Endothelial cell of umbilical vein (primary cell): ENCODE data around the gene IL17REL. TPM values are rescaled to one million over a fixed set of nuclear protein-coding genes. Genes with fewer than 3 reads are reported as not detected.

ENCODE experiments used
- BruUV-seq: library from RNA; stranded (reverse); fragments of 400-500 nt; replicated peaks from 2 replicates; lab custom pipeline; 2021; lab: Mats Ljungman, UMichigan
- CTCF ChIA-PET: fragments of 300-600, 350-600 bp; sonication (Branson Sonifier 250); formaldehyde crosslinking; loops from one replicate; lab custom pipeline; 2021; ENCODE audit warnings: antibody characterized with exemption, inconsistent platforms; lab: Charles Lee
- POLR2A ChIA-PET: fragments of 300-600, 350-600 bp; sonication (Branson Sonifier 250); formaldehyde crosslinking; loops from one replicate; lab custom pipeline; 2021; ENCODE audit warnings: antibody characterized with exemption, inconsistent platforms; lab: Charles Lee
- DNase-seq: peaks from one replicate; pipeline ENCODE4 v3.0.0-alpha.2; 2011; ENCODE audit warnings: low read depth, low spot score
- FAIRE-seq: peaks from 2 replicates; lab custom pipeline; 2011; peaks lifted over from hg19 to GRCh38; lab: Jason Lieb, UNC
- H2AFZ ChIP-seq: 2 replicates; pipeline ENCODE4 v1.6.0; 2012; ENCODE audit warnings: low read depth, low read length, control low read depth, inconsistent platforms
- H3K27ac ChIP-seq: 2 replicates; pipeline ENCODE4 v1.5.1; 2011; ENCODE audit warnings: low read depth, mild to moderate bottlenecking, control low read depth, low read length, moderate library complexity; ENCODE audit not compliant: insufficient read depth
- H3K27me3 ChIP-seq, 2 experiments: 2 replicates each; pipeline versions ENCODE4 v1.6.0 to v1.6.1; 2011; ENCODE audit warnings: low read length in 2 of 2, mixed read lengths in 1 of 2; ENCODE audit not compliant: control insufficient read depth in 2 of 2, insufficient read depth in 2 of 2
- H3K36me3 ChIP-seq, 2 experiments: 2 replicates in 1 of 2; 3 replicates in 1 of 2; pipeline ENCODE4 v1.5.1; 2011; ENCODE audit warnings: low read length in 2 of 2, mild to moderate bottlenecking in 1 of 2, moderate library complexity in 1 of 2; ENCODE audit not compliant: control insufficient read depth in 2 of 2, insufficient read depth in 2 of 2; ENCODE audit errors: extremely low read depth in 1 of 2
- H3K4me1 ChIP-seq: 3 replicates; pipeline ENCODE4 v1.5.1; 2011; ENCODE audit warnings: mild to moderate bottlenecking, low read length; ENCODE audit not compliant: control insufficient read depth, insufficient read depth; ENCODE audit errors: extremely low read depth
- H3K4me2 ChIP-seq: 2 replicates; pipeline ENCODE4 v1.6.1; 2011; ENCODE audit warnings: low read length, control low read depth, mixed read lengths; ENCODE audit not compliant: insufficient read depth
- H3K4me3 ChIP-seq, 3 experiments: fragments of 200-600 bp in 1 of 3; sonication (generic), shearing (Covaris generic) in 1 of 3; replicated peaks in 1 of 3; 2 replicates each; pipeline ENCODE4 v1.5.1; 2011 to 2016; ENCODE audit warnings: control low read depth in 3 of 3, low read length in 3 of 3, mild to moderate bottlenecking in 2 of 3, inconsistent platforms in 1 of 3, low read depth in 1 of 3, moderate library complexity in 1 of 3; ENCODE audit not compliant: insufficient read depth in 1 of 3
- H3K79me2 ChIP-seq: 2 replicates; pipeline ENCODE4 v1.6.0; 2012; ENCODE audit warnings: low read length, inconsistent platforms; ENCODE audit not compliant: control insufficient read depth, insufficient read depth
- H3K9ac ChIP-seq: replicated peaks from 2 replicates; pipeline ENCODE3; 2011; ENCODE audit warnings: low read length, control low read depth; ENCODE audit not compliant: insufficient read depth; ENCODE audit errors: extremely low read depth
- H3K9me1 ChIP-seq: replicated peaks from 3 replicates; pipeline ENCODE4 v1.6.0; 2011; ENCODE audit warnings: mild to moderate bottlenecking, low read length; ENCODE audit not compliant: control insufficient read depth, insufficient read depth; ENCODE audit errors: extremely low read depth
- H3K9me3 ChIP-seq: replicated peaks from 2 replicates; pipeline ENCODE4 v1.5.1; 2012; ENCODE audit warnings: low read length, inconsistent platforms; ENCODE audit not compliant: control insufficient read depth, insufficient read depth
- H4K20me1 ChIP-seq: replicated peaks from 2 replicates; pipeline ENCODE3; 2011; ENCODE audit warnings: mild to moderate bottlenecking, low read length; ENCODE audit not compliant: control insufficient read depth, insufficient read depth; ENCODE audit errors: extremely low read depth
- CTCF ChIP-seq, 2 donors: IDR thresholded peaks; 1 replicate in 1 of 2; 2 replicates in 1 of 2; pipeline ENCODE4 v1.5.1; 2011; ENCODE audit warnings: low read length in 2 of 2, mild to moderate bottlenecking in 2 of 2, moderate library complexity in 2 of 2, control low read depth in 1 of 2, inconsistent platforms in 1 of 2, low read depth in 1 of 2; ENCODE audit not compliant: insufficient read depth in 1 of 2; ENCODE audit errors: extremely low read depth in 1 of 2
- EZH2 ChIP-seq: IDR thresholded peaks from 2 replicates; pipeline ENCODE4 v1.6.1; 2012; ENCODE audit warnings: borderline replicate concordance, low read depth, mild to moderate bottlenecking, moderate library complexity, low read length, inconsistent platforms; ENCODE audit not compliant: severe bottlenecking
- FOS ChIP-seq: IDR thresholded peaks from 2 replicates; pipeline ENCODE4 v1.6.1; 2011; ENCODE audit warnings: mild to moderate bottlenecking, low read length, moderate library complexity, borderline replicate concordance; ENCODE audit not compliant: insufficient read depth
- GATA2 ChIP-seq: IDR thresholded peaks from 2 replicates; pipeline ENCODE4 v1.7.0; 2011; ENCODE audit warnings: low read depth, mild to moderate bottlenecking, moderate library complexity, mixed read lengths, low read length; ENCODE audit not compliant: insufficient read length, insufficient read depth
- JUN ChIP-seq: IDR thresholded peaks from 2 replicates; pipeline ENCODE4 v1.6.1; 2011; ENCODE audit warnings: borderline replicate concordance, low read depth; ENCODE audit not compliant: insufficient read length, insufficient read depth
- MAX ChIP-seq: IDR thresholded peaks from 2 replicates; pipeline ENCODE4 v1.6.1; 2011; ENCODE audit not compliant: insufficient read depth, insufficient read length
- MYC ChIP-seq: IDR thresholded peaks from one replicate; pipeline ENCODE4 v1.6.1; 2011; ENCODE audit warnings: mild to moderate bottlenecking, low read depth, low read length
- POLR2A ChIP-seq: IDR thresholded peaks from 2 replicates; pipeline ENCODE4 v1.6.1; 2012; ENCODE audit warnings: low read depth, mild to moderate bottlenecking, control low read depth, low read length
- POLR2AphosphoS5 ChIP-seq: IDR thresholded peaks from 2 replicates; pipeline ENCODE4 v1.6.1; 2012; ENCODE audit warnings: low read depth, mild to moderate bottlenecking, control low read depth, low read length, moderate library complexity; ENCODE audit not compliant: insufficient read depth
- dilution Hi-C: fragments of 300-500 bp; cut with MboI; formaldehyde crosslinking; loops from one replicate; pipeline ENCODE4 v1.15.0; 2019; ENCODE audit warnings: low sequenced_read_pairs; ENCODE audit not compliant: extremely low pct_ligation_motif_present
- intact Hi-C: fragments of 100-400 bp; cut with micrococcal nuclease; formaldehyde crosslinking; loops from one replicate; pipeline ENCODE4 v1.10.0; 2022
- polyA plus RNA-seq, 4 experiments: library from polyadenylated mRNA; depleted of rRNA in 3 of 4; stranded (reverse) in 3 of 4; unstranded in 1 of 4; fragments of >200 nt; gene quantifications; 2 replicates each; pipeline versions ENCODE4 v1.2.1 to v1.2.3, GENCODE V29; 2011 to 2012; ENCODE audit warnings: missing spikeins in 1 of 4
- total RNA-seq: library from RNA; stranded (reverse); gene quantifications from 2 replicates; pipeline ENCODE4 v1.2.3, GENCODE V29; 2021

The IL17REL gene
- total and polyA plus RNA-seq, 2 donors (not counting 3 experiments of a cell fraction or from before 2014, with no cell fraction given), result 0.06 to 0.15 TPM

GRCh38 chr22:49968831-49969661 is 43.5 kb downstream of the IL17REL start:
- H3K9me1 ChIP-seq, result no peaks in the 10 kb centered on the region
- H3K79me2 ChIP-seq, result peaks cover 15% of the 10 kb centered on the region
- H3K9me3 ChIP-seq, result no peaks in the 10 kb centered on the region
- intact Hi-C loops (no loop called here), dilution Hi-C loops (no loop called here)
- no peaks in the 10 kb centered on the region for H4K20me1 ChIP-seq
- H3K4me3 ChIP-seq, result no peak overlapping the region
- no TSS peak for BruUV-seq
- no peak overlapping the region for H3K27ac ChIP-seq
- H3K36me3 ChIP-seq, result peaks cover 9 to 16% of the 10 kb centered on the region in 2 experiments
- peaks cover 15% of the 10 kb centered on the region for H3K4me1 ChIP-seq
- no peak overlapping the region for H2AFZ ChIP-seq
- POLR2A ChIA-PET, result no interaction called here
- TF ChIP-seq FOS (no peak), POLR2A (no peak), JUN (no peak), CTCF (IDR thresholded peaks at IDR 0.05; ENCODE audit: extremely low read depth in 1 of 2, insufficient read depth in 1 of 2, low read depth in 1 of 2, low read length in 2 of 2) (no peak), GATA2 (no peak), MAX (no peak), POLR2AphosphoS5 (no peak), EZH2 (no peak), MYC (no peak)
- DNase-seq (no peak), FAIRE-seq (no peak)
- CTCF ChIA-PET, result interaction anchor here (2.1 to 3.0 kb wide), 2 partner anchors 38 to 62 kb away, joined by 6 to 10 read pairs; no protein-coding TSS in a partner anchor
- H3K27me3 ChIP-seq, result no peaks in the 10 kb centered on the region
- H3K9ac ChIP-seq, result no peak overlapping the region
- no peak overlapping the region for H3K4me2 ChIP-seq
